ENCODE data around the gene ZNF74.

DNA sequence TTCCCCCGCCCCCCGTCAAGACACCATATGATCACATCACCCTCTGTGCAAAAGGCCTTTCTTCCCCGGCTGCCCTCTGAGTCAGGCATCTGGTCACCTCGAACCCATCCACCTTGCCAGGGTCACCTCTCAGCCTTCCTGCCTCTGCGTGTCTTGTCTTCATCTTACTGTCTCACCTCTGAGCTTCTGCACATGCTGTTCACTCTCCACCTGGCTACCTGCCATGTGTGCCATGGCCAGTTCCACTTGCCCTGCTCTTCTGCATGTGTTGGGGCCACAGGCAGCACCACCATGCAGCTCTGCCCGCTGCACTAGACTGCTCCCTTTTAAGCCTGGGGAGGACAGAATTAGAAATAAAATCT, 9.8 kb downstream of the ZNF74 start:
- TF ChIP-seq, protein P1, sequence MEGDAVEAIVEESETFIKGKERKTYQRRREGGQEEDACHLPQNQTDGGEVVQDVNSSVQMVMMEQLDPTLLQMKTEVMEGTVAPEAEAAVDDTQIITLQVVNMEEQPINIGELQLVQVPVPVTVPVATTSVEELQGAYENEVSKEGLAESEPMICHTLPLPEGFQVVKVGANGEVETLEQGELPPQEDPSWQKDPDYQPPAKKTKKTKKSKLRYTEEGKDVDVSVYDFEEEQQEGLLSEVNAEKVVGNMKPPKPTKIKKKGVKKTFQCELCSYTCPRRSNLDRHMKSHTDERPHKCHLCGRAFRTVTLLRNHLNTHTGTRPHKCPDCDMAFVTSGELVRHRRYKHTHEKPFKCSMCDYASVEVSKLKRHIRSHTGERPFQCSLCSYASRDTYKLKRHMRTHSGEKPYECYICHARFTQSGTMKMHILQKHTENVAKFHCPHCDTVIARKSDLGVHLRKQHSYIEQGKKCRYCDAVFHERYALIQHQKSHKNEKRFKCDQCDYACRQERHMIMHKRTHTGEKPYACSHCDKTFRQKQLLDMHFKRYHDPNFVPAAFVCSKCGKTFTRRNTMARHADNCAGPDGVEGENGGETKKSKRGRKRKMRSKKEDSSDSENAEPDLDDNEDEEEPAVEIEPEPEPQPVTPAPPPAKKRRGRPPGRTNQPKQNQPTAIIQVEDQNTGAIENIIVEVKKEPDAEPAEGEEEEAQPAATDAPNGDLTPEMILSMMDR (conservative IDR thresholded peaks at IDR 0.05), result no peak
- no peak for TF ChIP-seq EZH2 (IDR thresholded peaks at IDR 0.05; ENCODE audit: low read depth)

Measured in PC-9 (cell line).